Liver (tissue), 3 donors: ENCODE data around the gene OR13D1.

Experiments
- ATF3 ChIP-seq: IDR thresholded peaks from 2 replicates; pipeline ENCODE4 v1.6.1; 2016; ENCODE audit warnings: antibody characterized with exemption
- CTCF ChIP-seq: fragments of 150-350 bp; IDR thresholded peaks from 2 replicates; pipeline ENCODE4 v1.5.1; 2017; ENCODE audit warnings: improper control_type of control experiment, low read depth, low read length; ENCODE audit not compliant: missing input control
- EGR1 ChIP-seq, 2 donors: IDR thresholded peaks; 2 replicates each; pipeline ENCODE4 v1.6.1; 2016 to 2018; ENCODE audit warnings: antibody characterized with exemption in 2 of 2, low read depth in 2 of 2
- FOXA1 ChIP-seq: IDR thresholded peaks from 2 replicates; pipeline ENCODE4 v1.6.1; 2016; ENCODE audit warnings: antibody characterized with exemption
- GABPA ChIP-seq, 2 donors: IDR thresholded peaks in 1 of 2; conservative IDR thresholded peaks in 1 of 2; 2 replicates each; pipeline ENCODE4 v1.6.1; 2016; ENCODE audit warnings: antibody characterized with exemption in 2 of 2, mild to moderate bottlenecking in 1 of 2, moderate library complexity in 1 of 2
- HNF4G ChIP-seq: IDR thresholded peaks from 2 replicates; pipeline ENCODE4 v1.6.1; 2016; ENCODE audit warnings: antibody characterized with exemption
- JUND ChIP-seq, 2 donors: IDR thresholded peaks; 2 replicates each; pipeline ENCODE4 v1.6.1; 2016; ENCODE audit warnings: antibody characterized with exemption in 2 of 2
- MAX ChIP-seq: IDR thresholded peaks from 2 replicates; pipeline ENCODE4 v1.6.1; 2016; ENCODE audit warnings: antibody characterized with exemption
- NR2F2 ChIP-seq: IDR thresholded peaks from 2 replicates; pipeline ENCODE4 v1.6.1; 2016; ENCODE audit warnings: antibody characterized with exemption
- RAD21 ChIP-seq, 2 donors: IDR thresholded peaks; 2 replicates each; pipeline ENCODE4 v1.6.1; 2016; ENCODE audit warnings: antibody characterized with exemption in 2 of 2, mild to moderate bottlenecking in 2 of 2
- SP1 ChIP-seq: IDR thresholded peaks from 2 replicates; pipeline ENCODE4 v1.6.1; 2018; ENCODE audit warnings: antibody characterized with exemption, mild to moderate bottlenecking
- TAF1 ChIP-seq: conservative IDR thresholded peaks from 2 replicates; pipeline ENCODE4 v1.6.1; 2016; ENCODE audit warnings: antibody characterized with exemption, mild to moderate bottlenecking
- YY1 ChIP-seq: IDR thresholded peaks from 2 replicates; pipeline ENCODE4 v1.6.1; 2016; ENCODE audit warnings: antibody characterized with exemption, mild to moderate bottlenecking
- ZBTB33 ChIP-seq: IDR thresholded peaks from 2 replicates; pipeline ENCODE4 v1.6.1; 2016; ENCODE audit warnings: antibody characterized with exemption
- donor health status: healthy.
- donor health status: healthy.

GRCh38 chr9:104694218-104694617 is at the start of gene OR13D1:
- no peak for TF ChIP-seq YY1
- TF ChIP-seq CTCF, result no peak
- no peak for TF ChIP-seq TAF1
- TF ChIP-seq ZBTB33, result no peak
- no peak for TF ChIP-seq NR2F2
- TF ChIP-seq ATF3, result no peak
- TF ChIP-seq RAD21 (IDR thresholded peaks at IDR 0.05), result no peak
- TF ChIP-seq EGR1 (IDR thresholded peaks at IDR 0.05; ENCODE audit: low read depth in 2 of 2), result no peak
- no peak for TF ChIP-seq HNF4G
- no peak for TF ChIP-seq GABPA (IDR thresholded peaks at IDR 0.05 in 1 of 2, conservative IDR thresholded peaks at IDR 0.05 in 1 of 2)
- no peak for TF ChIP-seq MAX
- no peak for TF ChIP-seq SP1
- TF ChIP-seq FOXA1, result no peak
- TF ChIP-seq JUND (IDR thresholded peaks at IDR 0.05), result no peak
